ENCODE data around the gene TWNK.

The TWNK gene

DNA sequence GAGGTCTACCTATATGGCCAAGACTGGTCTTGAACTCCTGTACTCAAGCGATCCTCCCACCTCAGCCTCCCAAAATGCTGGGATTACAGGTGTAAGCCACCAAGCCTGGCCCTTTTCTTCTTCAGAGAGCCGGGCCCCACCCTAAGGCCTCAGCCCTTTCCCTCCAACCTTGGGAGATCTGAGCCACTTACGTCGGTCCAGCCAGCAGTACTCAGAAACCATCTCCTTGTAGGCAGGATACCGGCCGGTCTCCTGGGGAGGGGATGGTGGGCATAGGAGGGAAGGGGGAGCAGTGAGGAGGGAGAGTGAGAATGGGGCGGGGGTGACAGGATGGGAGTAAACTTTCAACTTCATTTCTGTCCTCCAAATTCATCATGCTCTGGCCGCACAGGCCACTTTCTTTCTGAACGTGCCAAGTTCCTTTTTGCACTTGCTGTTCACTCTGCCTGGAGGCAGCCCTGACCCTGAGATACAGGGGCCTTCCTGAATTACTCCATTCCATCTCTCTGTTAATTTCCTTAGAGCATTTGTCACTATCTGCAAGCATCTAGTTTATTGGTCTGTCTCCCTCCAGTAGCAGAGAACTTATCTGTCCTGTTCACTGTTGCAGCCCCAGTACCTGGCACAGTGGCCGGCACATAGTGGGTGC is 33.2 kb downstream of the TWNK start:
- H3K27ac ChIP-seq: no peak overlapping the region
- TF ChIP-seq ZFX (IDR thresholded peaks at IDR 0.05): no peak
- TF ChIP-seq, protein P1, sequence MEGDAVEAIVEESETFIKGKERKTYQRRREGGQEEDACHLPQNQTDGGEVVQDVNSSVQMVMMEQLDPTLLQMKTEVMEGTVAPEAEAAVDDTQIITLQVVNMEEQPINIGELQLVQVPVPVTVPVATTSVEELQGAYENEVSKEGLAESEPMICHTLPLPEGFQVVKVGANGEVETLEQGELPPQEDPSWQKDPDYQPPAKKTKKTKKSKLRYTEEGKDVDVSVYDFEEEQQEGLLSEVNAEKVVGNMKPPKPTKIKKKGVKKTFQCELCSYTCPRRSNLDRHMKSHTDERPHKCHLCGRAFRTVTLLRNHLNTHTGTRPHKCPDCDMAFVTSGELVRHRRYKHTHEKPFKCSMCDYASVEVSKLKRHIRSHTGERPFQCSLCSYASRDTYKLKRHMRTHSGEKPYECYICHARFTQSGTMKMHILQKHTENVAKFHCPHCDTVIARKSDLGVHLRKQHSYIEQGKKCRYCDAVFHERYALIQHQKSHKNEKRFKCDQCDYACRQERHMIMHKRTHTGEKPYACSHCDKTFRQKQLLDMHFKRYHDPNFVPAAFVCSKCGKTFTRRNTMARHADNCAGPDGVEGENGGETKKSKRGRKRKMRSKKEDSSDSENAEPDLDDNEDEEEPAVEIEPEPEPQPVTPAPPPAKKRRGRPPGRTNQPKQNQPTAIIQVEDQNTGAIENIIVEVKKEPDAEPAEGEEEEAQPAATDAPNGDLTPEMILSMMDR (conservative IDR thresholded peaks at IDR 0.05): no peak

DNA sequence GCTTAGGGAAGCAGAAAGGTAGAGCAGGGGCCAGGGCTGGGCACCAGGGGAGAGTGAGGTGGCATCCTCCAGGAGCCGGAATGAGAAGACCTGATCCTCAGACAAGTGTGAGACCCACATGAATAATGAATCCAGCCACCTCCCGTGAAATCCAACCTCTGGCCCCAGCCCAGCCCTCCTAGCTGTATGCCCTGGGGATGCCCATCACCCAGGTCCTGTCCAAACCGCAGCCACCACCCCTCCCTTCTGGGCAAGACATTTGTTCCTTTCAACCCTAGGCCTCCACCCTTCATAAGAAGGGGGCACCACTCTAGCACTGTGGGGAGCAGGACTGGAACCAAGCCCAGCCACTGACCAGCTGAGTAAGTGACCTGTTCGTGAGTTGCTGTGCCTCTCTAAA is 33.9 kb downstream of the TWNK start:
- H3K27ac ChIP-seq: no peak overlapping the region
- TF ChIP-seq, protein P1 (conservative IDR thresholded peaks at IDR 0.05): no peak
- no peak for TF ChIP-seq ZFX (IDR thresholded peaks at IDR 0.05)

DNA sequence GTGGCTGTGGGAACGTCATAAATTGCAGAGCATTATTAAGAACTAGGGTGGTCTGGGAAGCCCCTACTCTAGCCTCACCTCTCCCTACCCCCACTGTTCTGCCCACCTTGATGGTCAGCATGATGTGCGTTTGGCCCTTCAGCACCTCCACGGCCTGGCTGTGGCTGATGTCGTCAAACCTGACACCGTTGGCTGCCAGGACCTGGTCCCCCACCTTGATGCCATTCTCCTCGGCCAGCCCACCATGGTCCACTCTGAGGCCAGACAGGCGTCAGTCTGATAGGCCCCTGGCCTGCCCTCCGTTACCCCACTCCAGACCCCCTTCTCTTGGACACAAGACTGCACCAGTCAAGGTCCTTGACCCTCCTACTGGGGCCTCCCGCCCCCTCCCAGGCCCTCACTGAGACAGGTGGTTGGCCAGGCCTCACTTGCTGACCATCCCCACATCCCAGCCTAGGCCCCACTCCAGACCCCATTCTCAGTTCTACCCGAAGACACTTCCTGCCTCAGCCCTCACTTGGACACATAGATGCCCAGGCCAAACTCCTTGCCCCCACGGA is 34.4 kb downstream of the TWNK start:
- no peak overlapping the region for H3K27ac ChIP-seq
- TF ChIP-seq ZFX (IDR thresholded peaks at IDR 0.05): no peak
- TF ChIP-seq, protein P1 (conservative IDR thresholded peaks at IDR 0.05): no peak

DNA sequence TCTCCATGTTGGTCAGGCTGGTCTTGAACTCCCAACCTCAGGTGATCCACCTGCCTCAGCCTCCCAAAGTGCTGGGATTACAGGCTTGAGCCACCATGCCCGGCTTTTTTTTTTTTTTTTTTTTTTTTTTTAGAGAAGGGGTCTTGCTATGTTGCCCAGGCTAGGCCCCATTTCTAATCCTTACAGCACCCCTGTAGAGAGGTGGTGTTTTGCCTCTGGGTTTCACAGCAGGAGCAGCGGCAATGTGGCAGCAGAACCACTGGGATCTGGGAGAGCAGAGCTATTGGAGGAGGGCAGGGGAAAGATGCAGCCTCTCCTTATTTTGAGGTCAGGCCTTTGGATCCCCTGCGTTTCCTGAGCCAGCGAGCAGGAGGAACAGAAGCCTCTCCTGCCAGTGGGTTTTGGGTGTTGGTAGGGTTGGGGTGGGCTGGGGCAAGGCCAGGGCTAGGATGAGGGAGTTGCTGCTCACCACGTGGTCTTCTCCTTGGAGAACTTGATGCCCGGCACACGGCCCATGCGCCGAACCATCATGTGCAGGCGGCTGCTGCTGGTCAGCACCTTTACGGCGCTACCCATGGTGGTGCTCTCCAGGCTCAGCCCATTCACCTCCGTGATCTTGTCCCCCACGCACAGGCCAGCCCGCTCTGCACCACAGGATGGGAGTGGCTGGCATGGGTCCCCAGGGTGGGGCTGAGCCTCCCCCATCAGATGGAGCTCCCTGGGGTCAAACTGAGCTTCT is 35.8 kb downstream of the TWNK start:
- TF ChIP-seq ZFX (IDR thresholded peaks at IDR 0.05): no peak
- TF ChIP-seq, protein P1 (conservative IDR thresholded peaks at IDR 0.05): no peak
- no peak overlapping the region for H3K27ac ChIP-seq

DNA sequence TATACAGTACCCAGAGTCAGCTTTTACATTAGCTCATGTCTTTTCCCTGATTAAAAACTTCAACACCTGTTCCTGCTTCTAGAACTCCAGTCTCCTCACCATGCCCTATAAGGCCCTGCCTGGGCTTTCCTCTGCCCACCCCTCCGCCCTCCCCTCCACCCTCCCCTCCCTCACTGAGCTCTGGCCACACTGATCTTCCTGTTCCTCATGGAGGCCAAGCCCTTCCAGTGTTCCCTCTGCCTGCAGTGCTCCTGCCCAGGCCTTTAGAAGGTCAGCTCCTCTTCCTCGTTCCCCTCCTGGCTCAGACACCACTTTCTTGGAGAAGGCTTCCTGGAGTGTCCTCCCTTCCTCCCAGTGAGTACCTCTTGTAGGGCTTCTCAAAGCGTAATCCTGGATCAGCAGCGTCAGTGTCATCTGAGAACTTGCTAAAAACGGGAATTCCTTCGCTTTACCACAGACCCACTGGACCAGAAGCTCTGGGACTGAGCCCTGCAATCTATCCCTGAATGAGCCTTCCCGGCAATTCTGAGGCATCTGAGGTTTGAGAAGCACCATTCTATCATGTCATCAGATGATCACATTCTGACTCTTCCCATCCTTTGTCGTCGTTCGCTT is 39.9 kb downstream of the TWNK start:
- TF ChIP-seq ZFX (IDR thresholded peaks at IDR 0.05): no peak
- TF ChIP-seq, protein P1 (conservative IDR thresholded peaks at IDR 0.05): no peak
- H3K27ac ChIP-seq: no peak overlapping the region

DNA sequence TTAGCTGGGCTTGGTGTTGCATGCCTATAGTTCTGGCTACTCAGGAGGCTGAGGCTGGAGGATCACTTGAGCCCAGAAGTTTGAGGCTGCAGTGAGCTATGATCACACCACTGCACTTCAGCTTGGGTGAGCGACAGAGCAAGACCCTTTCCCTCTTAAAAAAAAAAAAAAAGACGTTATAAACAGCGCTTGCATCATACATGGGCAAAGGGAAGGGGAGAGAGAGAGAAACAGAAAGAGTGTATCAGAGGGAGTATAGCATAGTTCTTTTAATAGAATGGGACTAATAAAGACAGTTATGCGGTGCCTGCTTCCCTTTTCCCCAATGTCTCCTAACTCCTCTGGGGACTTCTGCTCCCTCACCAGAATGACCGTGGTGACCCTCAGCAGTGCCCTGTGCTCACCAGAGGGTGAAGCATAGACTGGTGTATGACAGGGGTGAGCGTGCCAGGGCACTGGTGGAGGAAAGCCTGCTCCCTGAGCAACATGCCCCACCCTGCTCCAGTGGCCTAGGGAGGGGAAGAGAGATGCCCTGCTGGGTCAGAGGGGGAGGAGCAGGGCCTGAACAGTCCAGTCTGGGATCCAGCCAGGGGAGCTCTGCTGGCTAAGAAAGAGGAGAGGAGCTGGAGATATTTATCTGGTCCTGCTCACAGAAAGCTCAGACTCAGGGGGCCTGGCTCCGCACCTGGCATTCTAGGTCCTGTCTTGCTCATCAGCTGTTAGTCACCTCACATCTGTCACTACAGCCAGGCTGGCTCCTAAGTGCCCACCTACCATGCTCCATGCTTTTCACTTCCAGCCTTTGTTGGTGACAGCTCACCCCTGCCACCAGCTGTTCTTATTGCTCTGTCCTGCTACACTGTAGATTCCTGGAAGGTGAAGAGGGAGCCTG is 41.3 kb downstream of the TWNK start:
- H3K27ac ChIP-seq: no peak overlapping the region
- TF ChIP-seq ZFX (IDR thresholded peaks at IDR 0.05): no peak
